ENCODE data around the gene AFF3.
"Not testable (repeated sequence)": the region's sequence is repeated elsewhere in the genome, so short reads cannot be mapped to it uniquely, and the experiment has no call there.

Gene AFF3

DNA sequence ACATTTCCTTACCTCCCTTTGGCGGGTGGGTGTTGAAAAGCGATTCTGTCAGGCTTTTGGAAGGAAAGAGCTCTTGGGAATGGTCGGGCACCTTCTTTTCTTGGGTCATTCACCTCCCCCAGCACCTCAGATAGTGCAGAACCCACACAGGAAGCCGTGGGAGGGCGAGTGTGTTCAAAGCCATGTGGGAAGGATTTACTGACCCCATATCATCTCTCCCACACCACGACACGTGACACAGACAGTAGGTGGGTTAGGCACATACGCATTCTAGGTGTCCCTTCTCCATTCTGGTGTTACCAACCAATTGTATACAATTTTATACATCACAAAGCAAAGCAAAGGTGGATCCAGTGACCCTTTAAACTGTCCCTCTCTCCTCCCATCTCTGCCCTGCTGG lies 388.9 kb downstream of the AFF3 start:
- no peak for DNase-seq (ENCODE audit: extremely low spot score)
- ChIA-PET CTCF (no interaction called here), POLR2A (no interaction called here)
- TF ChIP-seq NFRKB (IDR thresholded peaks at IDR 0.05) = no peak
- TF ChIP-seq ARNT (IDR thresholded peaks at IDR 0.05) = no peak
- TF ChIP-seq FOXK2 (IDR thresholded peaks at IDR 0.05) = no peak
- no peak for TF ChIP-seq FOXA1 (IDR thresholded peaks at IDR 0.05)
- TF ChIP-seq SUZ12 (IDR thresholded peaks at IDR 0.05) = no peak

DNA sequence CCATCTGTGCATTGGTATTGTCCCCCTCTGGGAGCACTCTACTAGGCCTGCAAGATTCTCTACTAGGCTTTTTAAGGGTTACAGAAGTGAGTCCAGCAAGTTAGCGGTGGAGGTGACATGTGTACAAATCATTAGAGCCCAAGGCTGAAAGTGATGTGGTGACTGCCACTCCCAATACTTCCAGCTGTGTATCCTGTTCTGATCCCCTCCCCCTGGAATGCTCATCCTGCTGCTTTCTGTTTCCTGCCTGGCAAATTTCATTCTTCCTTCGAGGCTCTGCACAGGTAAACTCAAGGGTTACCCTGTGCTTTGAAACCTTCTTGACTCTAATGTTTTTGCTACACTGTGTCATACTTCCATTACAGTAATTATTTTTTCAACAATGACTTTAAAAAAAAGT lies 394.0 kb downstream of the AFF3 start:
- ChIA-PET CTCF (no interaction called here), POLR2A (no interaction called here)
- no peak for DNase-seq (ENCODE audit: extremely low spot score)
- TF ChIP-seq SP1 (IDR thresholded peaks at IDR 0.05) (no peak), L3MBTL2 (conservative IDR thresholded peaks at IDR 0.05) (no peak), ARNT (IDR thresholded peaks at IDR 0.05) (no peak), FOXM1 (IDR thresholded peaks at IDR 0.05; ENCODE audit: borderline replicate concordance) (no peak), ELF4 (IDR thresholded peaks at IDR 0.05) (no peak), ZNF384 (IDR thresholded peaks at IDR 0.05) (no peak), CTBP1 (IDR thresholded peaks at IDR 0.05; ENCODE audit: borderline replicate concordance) (no peak), FOXA1 (IDR thresholded peaks at IDR 0.05) (no peak), HDGF (IDR thresholded peaks at IDR 0.05; ENCODE audit: borderline replicate concordance) (no peak), SUZ12 (IDR thresholded peaks at IDR 0.05) (no peak)
- TF ChIP-seq, protein P1, sequence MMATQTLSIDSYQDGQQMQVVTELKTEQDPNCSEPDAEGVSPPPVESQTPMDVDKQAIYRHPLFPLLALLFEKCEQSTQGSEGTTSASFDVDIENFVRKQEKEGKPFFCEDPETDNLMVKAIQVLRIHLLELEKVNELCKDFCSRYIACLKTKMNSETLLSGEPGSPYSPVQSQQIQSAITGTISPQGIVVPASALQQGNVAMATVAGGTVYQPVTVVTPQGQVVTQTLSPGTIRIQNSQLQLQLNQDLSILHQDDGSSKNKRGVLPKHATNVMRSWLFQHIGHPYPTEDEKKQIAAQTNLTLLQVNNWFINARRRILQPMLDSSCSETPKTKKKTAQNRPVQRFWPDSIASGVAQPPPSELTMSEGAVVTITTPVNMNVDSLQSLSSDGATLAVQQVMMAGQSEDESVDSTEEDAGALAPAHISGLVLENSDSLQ (IDR thresholded peaks at IDR 0.05) = no peak

DNA sequence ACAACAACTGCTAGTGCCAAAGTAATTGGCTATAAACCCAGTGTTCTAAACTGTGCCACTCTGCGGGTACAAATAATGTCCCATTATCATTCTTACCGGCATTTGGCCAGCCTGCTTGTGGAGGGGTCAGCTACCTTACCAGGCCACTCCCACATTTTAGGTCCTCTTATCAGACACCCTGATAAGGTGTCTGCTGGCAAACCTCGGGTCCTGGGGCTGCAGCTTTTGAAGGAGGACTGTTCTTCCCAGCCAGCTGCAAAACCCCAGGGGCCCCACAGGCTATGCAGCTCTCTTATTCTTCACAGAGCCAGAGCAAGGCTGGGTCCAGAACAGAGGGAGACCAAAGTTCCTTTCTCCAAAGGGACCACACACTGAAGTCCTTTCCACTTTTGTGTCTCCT lies 394.5 kb downstream of the AFF3 start:
- ChIA-PET CTCF (no interaction called here), POLR2A (no interaction called here)
- no peak for TF ChIP-seq ARNT (IDR thresholded peaks at IDR 0.05)
- TF ChIP-seq FOXA1 (IDR thresholded peaks at IDR 0.05) = no peak
- no peak for TF ChIP-seq L3MBTL2 (conservative IDR thresholded peaks at IDR 0.05)
- TF ChIP-seq ZNF384 (IDR thresholded peaks at IDR 0.05) = no peak
- DNase-seq (ENCODE audit: extremely low spot score) = no peak

DNA sequence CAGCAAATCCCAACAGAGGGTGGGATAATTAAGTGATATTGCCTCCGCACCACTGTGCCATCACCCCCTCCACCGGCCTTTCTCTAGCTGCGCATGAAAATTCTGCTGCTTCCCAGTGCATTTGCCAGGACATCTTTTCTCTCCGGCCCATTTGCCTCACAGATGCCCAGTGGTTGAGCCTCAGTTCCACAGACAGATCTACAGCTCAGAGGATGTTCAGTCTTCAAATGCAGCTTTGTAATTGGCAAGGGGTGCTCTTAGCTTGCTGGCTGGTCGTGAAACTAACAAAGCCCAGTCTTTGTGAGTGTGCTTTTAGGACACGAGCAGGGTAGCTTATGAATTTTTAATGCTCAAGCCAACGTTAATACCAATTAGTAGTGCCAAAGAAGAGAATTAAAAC lies 399.2 kb downstream of the AFF3 start:
- CTCF ChIA-PET = no interaction called here
- no peak for DNase-seq (ENCODE audit: extremely low spot score)
- POLR2A ChIA-PET = no interaction called here
- TF ChIP-seq ARNT (IDR thresholded peaks at IDR 0.05) = no peak
- TF ChIP-seq CTBP1 (IDR thresholded peaks at IDR 0.05; ENCODE audit: borderline replicate concordance) = no peak
- no peak for TF ChIP-seq SUZ12 (IDR thresholded peaks at IDR 0.05)
- no peak for TF ChIP-seq FOXA1 (IDR thresholded peaks at IDR 0.05)

DNA sequence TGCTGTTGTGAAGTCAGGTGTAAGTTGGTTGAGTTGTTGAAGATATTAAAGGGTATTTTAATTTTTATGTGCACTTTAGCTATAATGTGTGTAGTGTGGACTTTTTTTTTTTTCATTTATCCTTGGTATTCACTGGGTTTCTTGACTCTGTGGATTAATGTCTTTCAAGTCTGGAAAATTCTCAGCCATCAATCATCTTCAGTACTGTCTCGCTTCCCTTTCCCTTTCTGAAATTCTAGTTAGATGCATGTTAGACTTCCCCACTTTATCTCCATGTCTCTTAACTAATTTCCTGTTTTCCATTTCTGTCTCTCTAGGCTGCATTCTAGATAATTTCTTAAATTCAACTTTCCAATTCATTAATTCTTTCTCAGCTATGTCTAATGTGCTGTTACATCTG lies 404.9 kb downstream of the AFF3 start:
- ChIA-PET POLR2A (no interaction called here), CTCF (interaction anchor here (0.6 to 0.7 kb wide), 2 partner anchors 12 to 18 kb away, joined by 3 to 4 read pairs; no protein-coding TSS in a partner anchor)
- no peak for TF ChIP-seq FOXM1 (IDR thresholded peaks at IDR 0.05; ENCODE audit: borderline replicate concordance)
- DNase-seq (ENCODE audit: extremely low spot score) = no peak

DNA sequence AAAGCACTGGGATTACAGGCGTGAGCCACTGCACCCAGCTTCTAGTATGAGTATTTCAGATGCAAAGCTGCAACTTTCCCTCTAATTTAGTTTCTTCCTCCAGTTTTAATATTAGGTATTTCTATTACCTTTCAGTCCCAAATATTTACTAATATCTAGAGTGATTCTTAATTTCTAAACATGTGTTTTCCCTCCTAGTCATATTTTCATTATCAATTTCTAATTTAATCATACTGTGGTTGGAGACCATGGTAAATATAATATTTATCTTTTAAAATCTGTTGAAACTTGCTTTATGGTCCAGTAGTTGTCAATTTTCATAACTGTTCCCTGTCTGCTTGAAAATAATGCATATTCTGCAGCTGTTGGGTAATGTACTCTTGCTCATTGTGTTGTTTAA lies 406.6 kb downstream of the AFF3 start:
- no peak for TF ChIP-seq SUZ12 (IDR thresholded peaks at IDR 0.05)
- TF ChIP-seq ZNF384 (IDR thresholded peaks at IDR 0.05) = no peak
- TF ChIP-seq FOXA1 (IDR thresholded peaks at IDR 0.05) = no peak
- no peak for TF ChIP-seq CTBP1 (IDR thresholded peaks at IDR 0.05; ENCODE audit: borderline replicate concordance)
- no peak for TF ChIP-seq FOXK2 (IDR thresholded peaks at IDR 0.05)
- no peak for DNase-seq (ENCODE audit: extremely low spot score)
- CTCF ChIA-PET = no interaction called here
- POLR2A ChIA-PET = no interaction called here

DNA sequence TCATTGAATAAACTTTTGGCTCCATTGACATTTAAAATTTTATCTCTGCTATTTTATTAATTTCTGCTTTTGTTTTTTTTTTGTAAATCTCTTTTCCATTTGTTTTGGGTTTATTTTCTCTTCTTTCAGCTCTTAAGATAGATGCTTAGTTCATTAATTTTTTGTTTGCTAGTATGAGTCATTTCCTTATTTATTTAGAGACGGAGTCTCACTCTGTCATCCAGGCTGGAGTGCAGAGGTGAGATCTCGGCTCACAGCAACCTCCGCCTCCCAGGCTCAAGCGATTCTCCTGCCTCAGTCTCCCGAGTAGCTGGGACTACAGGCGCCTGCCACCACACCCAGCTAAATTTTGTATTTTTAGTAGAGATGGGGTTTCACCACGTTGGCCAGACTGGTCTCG lies 407.1 kb downstream of the AFF3 start:
- CTCF ChIA-PET; DNase-seq (ENCODE audit: extremely low spot score); POLR2A ChIA-PET: not testable (repeated sequence)

DNA sequence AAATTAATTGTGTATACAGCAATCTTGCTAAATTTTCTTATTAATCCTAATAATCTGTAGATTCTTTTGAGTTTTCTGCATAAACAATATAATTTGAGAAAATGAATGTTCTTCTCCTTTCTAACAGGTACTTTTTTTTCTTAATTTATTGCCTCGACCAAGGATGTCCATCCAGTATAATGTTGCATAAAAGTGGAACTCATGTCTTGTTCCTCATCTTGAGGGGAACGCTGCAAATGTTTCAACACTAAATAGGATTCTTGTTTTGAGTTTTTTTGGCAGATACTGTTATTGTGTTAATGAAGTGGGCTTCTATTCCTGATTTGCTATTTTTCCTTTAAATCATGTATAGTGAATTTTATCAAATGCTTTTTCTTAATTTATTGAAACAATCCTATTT lies 408.2 kb downstream of the AFF3 start:
- no peak for DNase-seq (ENCODE audit: extremely low spot score)
- no peak for TF ChIP-seq FOXK2 (IDR thresholded peaks at IDR 0.05)
- POLR2A ChIA-PET = no interaction called here
- CTCF ChIA-PET = no interaction called here

DNA sequence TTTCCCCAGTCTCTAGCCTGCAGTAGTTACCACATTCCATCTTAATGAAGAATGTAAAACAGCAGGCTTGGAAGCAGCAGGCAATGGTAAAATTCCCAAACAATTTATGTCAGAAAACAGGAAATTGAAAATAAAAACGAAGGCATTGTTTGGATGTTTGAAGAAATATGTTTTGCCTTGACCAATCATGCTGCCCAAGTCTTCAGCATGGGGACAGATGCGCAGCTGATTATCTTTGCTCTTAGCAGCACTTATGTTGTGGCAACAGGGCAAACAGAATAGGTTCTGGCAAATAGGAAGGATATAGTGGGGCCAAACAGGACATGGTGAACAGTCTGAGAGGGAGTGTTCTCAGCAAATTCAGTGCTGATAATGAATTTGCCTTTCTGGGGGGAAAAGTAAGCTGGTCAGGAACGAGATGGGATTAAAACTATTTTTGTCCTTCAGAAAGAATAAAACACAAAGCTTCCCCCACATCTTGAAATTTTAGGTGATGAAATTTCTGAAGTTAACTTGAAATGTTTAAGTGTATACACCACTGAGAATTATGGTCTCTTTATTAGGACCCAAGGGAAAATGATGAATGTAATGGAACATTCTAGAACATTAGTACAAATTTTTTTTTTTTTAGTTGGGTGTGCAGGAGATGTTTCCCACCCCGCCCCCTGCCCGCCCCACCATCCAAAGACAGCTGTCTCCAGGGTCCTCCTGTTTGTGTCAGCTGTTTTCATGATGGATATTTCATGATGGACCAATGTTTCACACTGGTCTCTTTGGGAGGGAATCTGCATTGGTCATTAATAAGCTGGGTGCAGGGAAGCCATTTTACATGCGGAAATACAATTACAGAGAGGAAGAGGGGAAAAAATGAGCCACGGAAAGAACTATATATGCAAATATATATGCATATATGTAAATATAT lies 413.0 kb downstream of the AFF3 start:
- TF ChIP-seq SP1 (IDR thresholded peaks at IDR 0.05) (no peak), ZNF384 (IDR thresholded peaks at IDR 0.05) (no peak), NFRKB (IDR thresholded peaks at IDR 0.05) (no peak)
- POLR2A ChIA-PET = no interaction called here
- CTCF ChIA-PET = no interaction called here
- no peak for DNase-seq (ENCODE audit: extremely low spot score)

DNA sequence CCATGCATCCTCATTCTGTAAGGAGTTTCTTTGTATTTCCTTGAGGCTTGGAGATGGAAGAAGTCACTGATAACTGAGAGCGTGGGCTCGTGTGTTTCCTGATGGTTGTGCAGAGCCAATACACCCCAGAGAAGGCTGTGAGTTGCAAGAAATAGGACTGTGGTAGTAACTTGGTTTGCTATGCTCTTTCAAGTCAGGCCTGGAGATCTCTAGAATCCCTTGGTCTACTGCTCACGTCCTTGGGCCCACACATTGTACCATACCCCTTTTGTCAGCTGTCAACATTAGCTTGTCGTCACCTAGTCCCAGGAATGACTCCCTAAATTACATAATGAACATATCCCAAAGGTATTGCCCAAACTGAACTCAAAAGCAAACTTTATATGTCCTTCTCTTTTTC lies 414.2 kb downstream of the AFF3 start:
- ChIA-PET POLR2A (no interaction called here), CTCF (no interaction called here)
- no peak for DNase-seq (ENCODE audit: extremely low spot score)
- no peak for TF ChIP-seq NFRKB (IDR thresholded peaks at IDR 0.05)
- TF ChIP-seq TARDBP (IDR thresholded peaks at IDR 0.05) = no peak
- TF ChIP-seq SUZ12 (IDR thresholded peaks at IDR 0.05) = no peak

Data from HEK293T (cell line).